H1 (cell line): ENCODE results near the gene SYNGR3. TPM values are rescaled to one million over a fixed set of nuclear protein-coding genes. Genes with fewer than 3 reads are reported as not detected.

ENCODE experiments used
- E2F6 ChIP-seq: IDR thresholded peaks from 2 replicates; pipeline ENCODE4 v1.6.1; 2012; ENCODE audit warnings: inconsistent platforms
- EZH2 ChIP-seq: fragments of 200-600 bp; sonication (generic); IDR thresholded peaks from 2 replicates; pipeline ENCODE4 v1.7.1; 2012; ENCODE audit warnings: low read depth, mild to moderate bottlenecking, moderate library complexity, low read length, inconsistent platforms; ENCODE audit not compliant: severe bottlenecking
- GTF2F1 ChIP-seq: IDR thresholded peaks from 2 replicates; pipeline ENCODE4 v1.6.1; 2012; ENCODE audit warnings: low read depth, low read length, improper control_type of control experiment, borderline replicate concordance
- KDM1A ChIP-seq: fragments of 200-600, 300-600 bp; sonication (generic); IDR thresholded peaks from 2 replicates; pipeline ENCODE4 v1.7.1; 2016; ENCODE audit warnings: mild to moderate bottlenecking, low read length, borderline replicate concordance
- POU5F1 ChIP-seq: IDR thresholded peaks from 2 replicates; pipeline ENCODE4 v1.6.1; 2011; ENCODE audit warnings: low read depth, mild to moderate bottlenecking, low read length, moderate library complexity
- SAP30 ChIP-seq: fragments of 300-600 bp; sonication (generic); IDR thresholded peaks from 2 replicates; pipeline ENCODE4 v1.7.1; 2012; ENCODE audit warnings: low read length, moderate library complexity, mild to moderate bottlenecking, inconsistent platforms; ENCODE audit not compliant: insufficient read depth, insufficient replicate concordance
- SIX5 ChIP-seq: IDR thresholded peaks from 2 replicates; pipeline ENCODE4 v1.6.1; 2011; ENCODE audit warnings: mild to moderate bottlenecking, low read depth, low read length
- SP4 ChIP-seq: IDR thresholded peaks from 2 replicates; pipeline ENCODE4 v1.6.1; 2012; ENCODE audit warnings: low read length, inconsistent platforms
- SUZ12 ChIP-seq: fragments of 200-600 bp; sonication (generic); IDR thresholded peaks from 2 replicates; pipeline ENCODE4 v1.6.1; 2012; ENCODE audit warnings: mild to moderate bottlenecking, inconsistent platforms, low read length, moderate library complexity, mixed read lengths
- TAF7 ChIP-seq: optimal IDR thresholded peaks from 2 replicates; pipeline ENCODE3; 2011; ENCODE audit warnings: low read depth, mild to moderate bottlenecking, inconsistent platforms, low read length, moderate library complexity, borderline replicate concordance
- polyA plus RNA-seq, 7 experiments: library from polyadenylated mRNA; depleted of rRNA in 3 of 7; stranded (reverse) in 5 of 7; unstranded in 2 of 7; fragments of >200 nt in 5 of 7; fragments of 200-250 nt in 2 of 7; gene quantifications; 1 replicate in 5 of 7; 2 replicates in 1 of 7; 4 replicates in 1 of 7; pipeline versions ENCODE4 v1.2.1 to v1.2.3, GENCODE V29; 2011 to 2013; ENCODE audit warnings: missing spikeins in 2 of 7, mixed read lengths in 2 of 7
- total RNA-seq: library from RNA; stranded (reverse); fragmentation: NEBNext Ultra II Directional; extraction: Animal tissue kit (Norgen Biotek cat#: 25700); gene quantifications from 2 replicates; pipeline ENCODE4 v1.2.1, GENCODE V29; 2021

SYNGR3 gene
- total and polyA plus RNA-seq, 2 of the 8 experiments (the other 6 are each of a cell fraction or from before 2014, with no cell fraction given): 36.2 to 49.9 TPM

GRCh38 chr16:2042171-2042985 lies 52.6 kb downstream of the SYNGR3 start (continued):
- TF ChIP-seq POU5F1: no peak
- no peak for TF ChIP-seq SUZ12
- no peak for TF ChIP-seq EZH2
- no peak for TF ChIP-seq SAP30
- no peak for TF ChIP-seq SP4
- TF ChIP-seq KDM1A: no peak
- TF ChIP-seq SIX5: no peak
- TF ChIP-seq GTF2F1: no peak
- TF ChIP-seq TAF7: no peak
- no peak for TF ChIP-seq E2F6
